ENCODE measurements around the gene NBAS.
A peak's percentile ranks its signal among the peaks of the same experiment; 100 is the strongest.

NBAS gene

GRCh38 chr2:15388406-15389325 is 172.5 kb downstream of the NBAS start:
- TF ChIP-seq POLR2A (IDR thresholded peaks at IDR 0.05; ENCODE audit: low read depth, low read length): no peak
- TF ChIP-seq POLR2AphosphoS5 (IDR thresholded peaks at IDR 0.05; ENCODE audit: low read depth, low read length): no peak
- no peak for TF ChIP-seq TAF1 (IDR thresholded peaks at IDR 0.05; ENCODE audit: borderline replicate concordance, low read depth, low read length)
- FAIRE-seq: no peak
- no peak for DNase-seq (ENCODE audit: insufficient read length)

GRCh38 chr2:15385184-15385583 is 175.9 kb downstream of the NBAS start:
- TF ChIP-seq POLR2AphosphoS5 (IDR thresholded peaks at IDR 0.05; ENCODE audit: low read depth, low read length) (no peak), TAF1 (IDR thresholded peaks at IDR 0.05; ENCODE audit: borderline replicate concordance, low read depth, low read length) (no peak), POLR2A (IDR thresholded peaks at IDR 0.05; ENCODE audit: low read depth, low read length) (no peak)
- DNase-seq (ENCODE audit: insufficient read length): no peak
- no peak for FAIRE-seq

- peak; percentile 38 for FAIRE-seq
- DNase-seq (ENCODE audit: insufficient read length): no peak
- TF ChIP-seq POLR2AphosphoS5 (IDR thresholded peaks at IDR 0.05; ENCODE audit: low read depth, low read length): no peak
- no peak for TF ChIP-seq POLR2A (IDR thresholded peaks at IDR 0.05; ENCODE audit: low read depth, low read length)
- TF ChIP-seq TAF1 (IDR thresholded peaks at IDR 0.05; ENCODE audit: borderline replicate concordance, low read depth, low read length): no peak
Measured at GRCh38 chr2:15383695-15384350, 177.3 kb downstream of the NBAS start.

- FAIRE-seq: peak; percentile 54
- TF ChIP-seq POLR2A (IDR thresholded peaks at IDR 0.05; ENCODE audit: low read depth, low read length) (no peak), POLR2AphosphoS5 (IDR thresholded peaks at IDR 0.05; ENCODE audit: low read depth, low read length) (no peak), TAF1 (IDR thresholded peaks at IDR 0.05; ENCODE audit: borderline replicate concordance, low read depth, low read length) (no peak)
- no peak for DNase-seq (ENCODE audit: insufficient read length)
Measured at GRCh38 chr2:15378148-15378908, 182.8 kb downstream of the NBAS start.

GRCh38 chr2:15377202-15377601 is 183.9 kb downstream of the NBAS start:
- FAIRE-seq: no peak
- TF ChIP-seq POLR2AphosphoS5 (IDR thresholded peaks at IDR 0.05; ENCODE audit: low read depth, low read length) (no peak), TAF1 (IDR thresholded peaks at IDR 0.05; ENCODE audit: borderline replicate concordance, low read depth, low read length) (no peak), POLR2A (IDR thresholded peaks at IDR 0.05; ENCODE audit: low read depth, low read length) (no peak)
- no peak for DNase-seq (ENCODE audit: insufficient read length)

- no peak for FAIRE-seq
- TF ChIP-seq POLR2AphosphoS5 (IDR thresholded peaks at IDR 0.05; ENCODE audit: low read depth, low read length) (no peak), TAF1 (IDR thresholded peaks at IDR 0.05; ENCODE audit: borderline replicate concordance, low read depth, low read length) (no peak), POLR2A (IDR thresholded peaks at IDR 0.05; ENCODE audit: low read depth, low read length) (no peak)
Measured at GRCh38 chr2:15372019-15372418, 189.1 kb downstream of the NBAS start.

GRCh38 chr2:15369129-15369528 is 192.0 kb downstream of the NBAS start:
- FAIRE-seq: no peak
- DNase-seq (ENCODE audit: insufficient read length): no peak
- no peak for TF ChIP-seq POLR2AphosphoS5 (IDR thresholded peaks at IDR 0.05; ENCODE audit: low read depth, low read length)
- no peak for TF ChIP-seq POLR2A (IDR thresholded peaks at IDR 0.05; ENCODE audit: low read depth, low read length)
- TF ChIP-seq TAF1 (IDR thresholded peaks at IDR 0.05; ENCODE audit: borderline replicate concordance, low read depth, low read length): no peak

More at GRCh38 chr2:15372019-15372418, 189.1 kb downstream of the NBAS start:
- DNase-seq (ENCODE audit: insufficient read length): no peak

GRCh38 chr2:15367715-15368114 is 193.4 kb downstream of the NBAS start:
- FAIRE-seq (no peak), DNase-seq (ENCODE audit: insufficient read length) (no peak)
- no peak for TF ChIP-seq POLR2A (IDR thresholded peaks at IDR 0.05; ENCODE audit: low read depth, low read length)
- no peak for TF ChIP-seq POLR2AphosphoS5 (IDR thresholded peaks at IDR 0.05; ENCODE audit: low read depth, low read length)
- TF ChIP-seq TAF1 (IDR thresholded peaks at IDR 0.05; ENCODE audit: borderline replicate concordance, low read depth, low read length): no peak

GRCh38 chr2:15367205-15367604 is 193.9 kb downstream of the NBAS start:
- FAIRE-seq (no peak), DNase-seq (ENCODE audit: insufficient read length) (no peak)
- TF ChIP-seq POLR2A (IDR thresholded peaks at IDR 0.05; ENCODE audit: low read depth, low read length) (no peak), POLR2AphosphoS5 (IDR thresholded peaks at IDR 0.05; ENCODE audit: low read depth, low read length) (no peak), TAF1 (IDR thresholded peaks at IDR 0.05; ENCODE audit: borderline replicate concordance, low read depth, low read length) (no peak)

GRCh38 chr2:15365411-15365810 is 195.7 kb downstream of the NBAS start:
- DNase-seq (ENCODE audit: insufficient read length): no peak
- no peak for FAIRE-seq
- TF ChIP-seq POLR2A (IDR thresholded peaks at IDR 0.05; ENCODE audit: low read depth, low read length) (no peak), POLR2AphosphoS5 (IDR thresholded peaks at IDR 0.05; ENCODE audit: low read depth, low read length) (no peak), TAF1 (IDR thresholded peaks at IDR 0.05; ENCODE audit: borderline replicate concordance, low read depth, low read length) (no peak)

GRCh38 chr2:15364561-15364960 is 196.6 kb downstream of the NBAS start:
- DNase-seq (ENCODE audit: insufficient read length): no peak
- TF ChIP-seq TAF1 (IDR thresholded peaks at IDR 0.05; ENCODE audit: borderline replicate concordance, low read depth, low read length) (no peak), POLR2A (IDR thresholded peaks at IDR 0.05; ENCODE audit: low read depth, low read length) (no peak), POLR2AphosphoS5 (IDR thresholded peaks at IDR 0.05; ENCODE audit: low read depth, low read length) (no peak)
- FAIRE-seq: no peak

Data from GM12892 (cell line).